Activated CD8-positive, alpha-beta T cell treated with anti-CD3 and anti-CD28 coated beads for 36 hours (primary cell): ENCODE data around the gene DOCK2. TPM values are rescaled to one million over a fixed set of nuclear protein-coding genes. Genes with fewer than 3 reads are reported as not detected.

ENCODE experiments used
- ATAC-seq: fragments of 200-7000 bp; cut with Tn5 transposase; one replicate; pipeline ENCODE4 v1.10.0; 2021; ENCODE audit warnings: mild to moderate bottlenecking, moderate library complexity
- CTCF ChIA-PET: fragments of 350-600 bp; sonication (Branson Sonifier 250); formaldehyde crosslinking; loops from one replicate; lab custom pipeline; 2021; ENCODE audit warnings: antibody characterized with exemption; lab: Charles Lee
- POLR2A ChIA-PET: fragments of 350-600 bp; sonication (Branson Sonifier 250); formaldehyde crosslinking; loops from one replicate; lab custom pipeline; 2021; ENCODE audit warnings: antibody characterized with exemption; lab: Charles Lee
- DNase-seq: peaks from one replicate; pipeline ENCODE4 v3.0.0-alpha.2; 2020
- H3K27ac Mint-ChIP-seq: one replicate; pipeline ENCODE4 v1.8.0; 2021; ENCODE audit warnings: mild to moderate bottlenecking, mixed read lengths
- H3K27me3 Mint-ChIP-seq: one replicate; pipeline ENCODE4 v1.8.0; 2021; ENCODE audit warnings: mixed read lengths
- H3K36me3 Mint-ChIP-seq: one replicate; pipeline ENCODE4 v1.8.0; 2021; ENCODE audit warnings: low read depth, mixed read lengths
- H3K4me1 Mint-ChIP-seq: one replicate; pipeline ENCODE4 v1.8.0; 2021; ENCODE audit warnings: low read depth, mixed read lengths
- H3K4me3 Mint-ChIP-seq: one replicate; pipeline ENCODE4 v1.8.0; 2021; ENCODE audit warnings: mild to moderate bottlenecking, moderate library complexity, mixed read lengths
- H3K9me3 Mint-ChIP-seq: one replicate; pipeline ENCODE4 v1.8.0; 2021; ENCODE audit warnings: mixed read lengths
- CTCF ChIP-seq: fragments of 200-600 bp; IDR thresholded peaks from one replicate; pipeline ENCODE4 v1.8.0; 2022; ENCODE audit warnings: antibody characterized with exemption, mild to moderate bottlenecking
- intact Hi-C: fragments of 100-400 bp; cut with micrococcal nuclease; formaldehyde crosslinking; loops from one replicate; pipeline ENCODE4 v1.10.0; 2022
- total RNA-seq, 2 experiments: library from RNA; stranded (reverse); gene quantifications; one replicate each; pipeline ENCODE4 v1.2.3, GENCODE V29; 2021

Gene DOCK2
- total RNA-seq: 100 to 1,000 TPM; 180 to 181 TPM

GRCh38 chr5:169637085-169637548, at the start of gene DOCK2:
TSS of gene DOCK2 (plus strand) at chr5:169637275. CDS start at chr5:169637327, 52 bp downstream.
- DNase-seq: peak; percentile 85
- Mint-ChIP-seq H3K27me3 (no peaks in the 10 kb centered on the region), H3K4me3 (peak within 1 kb of the TSS; percentile 82), H3K4me1 (peaks cover 46% of the 10 kb centered on the region), H3K9me3 (peaks cover 20% of the 10 kb centered on the region), H3K27ac (peak within 1 kb of the TSS; percentile 96), H3K36me3 (peaks cover 40% of the 10 kb centered on the region)
- intact Hi-C loops: no loop called here
- POLR2A ChIA-PET: interaction anchor here (1.1 to 6.3 kb wide), 9 partner anchors 14 to 169 kb away, joined by 3 to 82 read pairs (median 6); partner anchors contain the start of gene SPDL1
- CTCF ChIA-PET: interaction anchor here (0.9 to 1.3 kb wide), 3 partner anchors 10 to 54 kb away, joined by 3 to 5 read pairs (median 4); partner anchors contain the start of gene SPDL1
- ATAC-seq: peak; percentile 82
- no peak for TF ChIP-seq CTCF

GRCh38 chr5:169590602-169591001, 46.5 kb upstream of the DOCK2 start:
- no peak overlapping the region for H3K27ac Mint-ChIP-seq
- DNase-seq (no peak), ATAC-seq (no peak)
- H3K4me3 Mint-ChIP-seq: no peak overlapping the region
- peaks cover 51% of the 10 kb centered on the region for H3K36me3 Mint-ChIP-seq
- intact Hi-C loops: no loop called here
- H3K9me3 Mint-ChIP-seq: no peaks in the 10 kb centered on the region
- ChIA-PET CTCF (no interaction called here), POLR2A (no interaction called here)
- no peaks in the 10 kb centered on the region for H3K27me3 Mint-ChIP-seq
- no peak for TF ChIP-seq CTCF
- H3K4me1 Mint-ChIP-seq: peaks cover 4% of the 10 kb centered on the region

- peaks cover 58% of the 10 kb centered on the region for H3K36me3 Mint-ChIP-seq
- no peaks in the 10 kb centered on the region for H3K27me3 Mint-ChIP-seq
- H3K27ac Mint-ChIP-seq: no peak overlapping the region
- H3K4me3 Mint-ChIP-seq: no peak overlapping the region
- ChIA-PET POLR2A (no interaction called here), CTCF (no interaction called here)
- ATAC-seq: no peak
- no peaks in the 10 kb centered on the region for H3K9me3 Mint-ChIP-seq
- intact Hi-C loops: no loop called here
- H3K4me1 Mint-ChIP-seq: peaks cover 3% of the 10 kb centered on the region
- no peak for TF ChIP-seq CTCF
- DNase-seq: no peak
Observed at GRCh38 chr5:169591636-169592035, 45.4 kb upstream of the DOCK2 start.

GRCh38 chr5:169592937-169593650, 44.0 kb upstream of the DOCK2 start:
- no peak overlapping the region for H3K27ac Mint-ChIP-seq
- no peak overlapping the region for H3K4me3 Mint-ChIP-seq
- POLR2A ChIA-PET: interaction anchor here (0.6 to 1.6 kb wide), 3 partner anchors 9 to 77 kb away, joined by 3 to 7 read pairs (median 3); partner anchors contain the start of gene SPDL1
- H3K9me3 Mint-ChIP-seq: no peaks in the 10 kb centered on the region
- intact Hi-C loops: no loop called here
- CTCF ChIA-PET: interaction anchor here (0.7 to 2.1 kb wide), 2 partner anchors 12 to 31 kb away, joined by 3 to 6 read pairs; no protein-coding TSS in a partner anchor
- no peak for TF ChIP-seq CTCF
- H3K36me3 Mint-ChIP-seq: peaks cover 68% of the 10 kb centered on the region
- no peak for ATAC-seq
- H3K27me3 Mint-ChIP-seq: no peaks in the 10 kb centered on the region
- DNase-seq: no peak
- H3K4me1 Mint-ChIP-seq: no peaks in the 10 kb centered on the region
